GM19023 (cell line): ENCODE results near the gene SPDYC.

Experiments
- ATAC-seq: cut with Tn5 transposase; IDR thresholded peaks from one replicate; pipeline ENCODE4 v1.9.1; 2021; ENCODE audit warnings: mild to moderate bottlenecking, moderate library complexity; ENCODE audit not compliant: unreplicated experiment

SPDYC gene, protein sequence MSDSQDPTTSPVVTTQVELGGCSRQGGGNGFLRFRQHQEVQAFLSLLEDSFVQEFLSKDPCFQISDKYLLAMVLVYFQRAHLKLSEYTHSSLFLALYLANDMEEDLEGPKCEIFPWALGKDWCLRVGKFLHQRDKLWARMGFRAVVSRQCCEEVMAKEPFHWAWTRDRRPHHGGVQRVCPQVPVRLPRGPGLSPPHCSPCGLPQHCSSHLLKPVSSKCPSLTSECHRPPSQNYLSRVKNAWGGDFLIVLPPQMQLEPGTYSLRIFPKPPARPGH

GRCh38 chr11:65170058-65170534 is at the start of gene SPDYC:
TSS of gene SPDYC (plus strand) at chr11:65170233. CDS start at chr11:65171358, 1,125 bp downstream.
- ATAC-seq = no peak

DNA sequence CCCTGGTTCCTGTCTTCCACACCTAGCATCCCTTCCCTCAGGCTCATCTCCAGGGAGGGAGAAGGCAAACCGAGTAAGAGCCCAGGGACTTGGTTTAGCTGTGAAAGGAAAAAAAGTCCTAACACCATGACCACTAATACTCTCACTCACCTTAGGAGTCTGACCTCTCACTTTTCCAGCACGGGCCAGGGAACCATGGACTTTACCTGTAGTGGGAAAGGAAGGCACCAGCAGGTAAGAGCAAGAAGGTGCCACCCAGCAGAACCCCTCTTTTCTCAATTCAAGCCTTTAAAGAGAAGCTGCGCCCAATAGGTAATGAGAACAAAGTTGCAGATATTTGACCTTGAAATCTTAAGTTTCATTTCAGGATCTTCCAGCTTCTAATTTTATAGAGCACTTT is 49.2 kb upstream of the SPDYC start:
- no peak for ATAC-seq

- no peak for ATAC-seq
Measured at GRCh38 chr11:65121447-65121864, 48.6 kb upstream of the SPDYC start.

DNA sequence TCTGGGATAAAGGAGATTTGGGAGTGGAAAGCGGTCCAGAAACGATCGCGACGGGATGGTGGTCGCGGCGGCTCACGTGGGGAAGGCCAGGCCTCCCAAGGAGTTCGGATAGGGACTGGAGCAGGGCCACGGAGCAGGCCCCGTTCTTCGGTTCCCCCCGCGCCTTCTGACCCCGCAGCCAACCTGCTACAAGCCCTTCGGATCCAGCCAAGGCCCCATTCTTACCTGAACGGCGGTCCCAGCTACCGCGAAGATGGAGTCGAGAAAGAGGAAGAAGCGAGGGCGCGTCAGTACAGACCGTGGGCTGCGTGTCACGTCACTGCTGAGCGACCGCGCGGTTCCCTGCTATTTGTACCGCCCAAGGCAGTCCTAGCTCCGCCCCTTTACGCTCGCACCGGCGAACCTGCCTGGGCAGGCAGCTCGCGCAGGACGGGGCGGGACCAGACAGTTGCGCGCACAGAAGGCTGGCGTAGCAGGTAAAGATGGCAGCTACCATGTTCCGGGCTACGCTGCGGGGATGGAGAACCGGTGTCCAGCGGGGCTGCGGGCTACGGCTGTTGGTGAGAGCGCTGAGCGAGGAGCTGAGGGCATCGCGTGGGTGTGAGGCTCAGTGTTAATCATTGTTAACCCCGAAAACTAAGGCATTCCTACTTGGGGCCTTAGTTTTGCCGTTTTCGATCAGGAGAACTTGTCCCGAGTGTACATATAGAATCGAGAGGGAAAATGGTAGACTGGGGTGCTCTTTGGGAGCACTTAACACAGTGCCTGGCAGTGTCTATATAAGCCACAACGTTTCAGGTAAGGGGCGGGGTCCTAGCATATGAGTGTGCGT is 48.0 kb upstream of the SPDYC start, which contains the start of the genes FAU and MRPL49:
FAU (minus strand) TSS at position 270 of the 832 bp plus-strand sequence. CDS start 321 bp downstream, outside the sequence.
MRPL49 (plus strand) TSS at position 457 of the 832 bp plus-strand sequence; CDS start at position 483, 26 bp downstream.
- ATAC-seq = peak; percentile 62

- no peak for ATAC-seq
Measured at GRCh38 chr11:65124480-65125196, 45.4 kb upstream of the SPDYC start.

GRCh38 chr11:65125197-65126056 is 44.6 kb upstream of the SPDYC start:
- ATAC-seq = no peak

- no peak for ATAC-seq
Measured at GRCh38 chr11:65126624-65127274, 43.3 kb upstream of the SPDYC start.

- ATAC-seq = no peak
Measured at GRCh38 chr11:65127473-65128181, 42.4 kb upstream of the SPDYC start.

- ATAC-seq = no peak
Measured at GRCh38 chr11:65128182-65129145, 41.6 kb upstream of the SPDYC start.

DNA sequence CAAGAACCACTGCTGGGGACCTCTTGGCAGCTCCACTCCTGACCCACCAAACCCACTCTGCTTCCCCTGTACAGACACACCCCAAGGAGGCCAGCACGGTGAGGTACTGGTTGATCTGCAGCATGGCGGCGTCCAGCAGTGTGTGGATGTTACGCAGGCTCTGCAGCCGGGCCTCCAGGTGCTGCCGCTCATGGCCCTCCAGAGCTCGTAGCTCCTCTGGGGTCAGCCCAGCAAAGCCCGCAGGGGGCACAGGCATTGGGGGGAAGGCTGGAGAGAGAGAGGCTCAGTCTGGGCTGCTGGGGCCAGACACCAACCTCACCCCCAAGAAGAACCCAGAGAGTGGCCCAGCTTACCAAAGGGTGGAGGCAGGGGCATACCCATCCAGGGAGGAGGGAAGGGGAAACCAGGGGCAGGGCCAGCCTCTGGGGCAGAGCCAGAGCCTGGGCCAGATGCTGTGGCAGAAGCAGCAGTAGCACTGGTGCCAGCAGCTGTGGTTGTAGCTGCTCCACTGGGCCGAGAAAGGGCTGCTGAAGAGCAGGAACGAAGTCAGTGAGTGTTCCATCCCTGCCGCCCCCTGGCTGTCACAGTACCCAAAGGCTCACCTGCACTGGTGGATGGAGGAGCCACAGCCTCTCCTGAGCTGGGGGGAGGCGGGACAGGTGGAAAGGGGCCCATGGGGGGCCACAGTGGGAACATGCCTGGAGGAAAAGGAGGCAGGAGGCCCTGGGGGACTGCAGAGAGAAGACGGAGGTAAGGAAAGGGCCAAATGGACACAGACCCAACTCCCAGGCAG is 40.2 kb upstream of the SPDYC start:
- ATAC-seq = no peak

GRCh38 chr11:65130631-65131416 is 39.2 kb upstream of the SPDYC start:
- ATAC-seq = no peak

GRCh38 chr11:65131417-65131776 is 38.6 kb upstream of the SPDYC start:
- ATAC-seq = no peak

- ATAC-seq = no peak
Measured at GRCh38 chr11:65131895-65132237, 38.2 kb upstream of the SPDYC start.

- ATAC-seq = peak; percentile 36
Measured at GRCh38 chr11:65132238-65132987, 37.6 kb upstream of the SPDYC start.

DNA sequence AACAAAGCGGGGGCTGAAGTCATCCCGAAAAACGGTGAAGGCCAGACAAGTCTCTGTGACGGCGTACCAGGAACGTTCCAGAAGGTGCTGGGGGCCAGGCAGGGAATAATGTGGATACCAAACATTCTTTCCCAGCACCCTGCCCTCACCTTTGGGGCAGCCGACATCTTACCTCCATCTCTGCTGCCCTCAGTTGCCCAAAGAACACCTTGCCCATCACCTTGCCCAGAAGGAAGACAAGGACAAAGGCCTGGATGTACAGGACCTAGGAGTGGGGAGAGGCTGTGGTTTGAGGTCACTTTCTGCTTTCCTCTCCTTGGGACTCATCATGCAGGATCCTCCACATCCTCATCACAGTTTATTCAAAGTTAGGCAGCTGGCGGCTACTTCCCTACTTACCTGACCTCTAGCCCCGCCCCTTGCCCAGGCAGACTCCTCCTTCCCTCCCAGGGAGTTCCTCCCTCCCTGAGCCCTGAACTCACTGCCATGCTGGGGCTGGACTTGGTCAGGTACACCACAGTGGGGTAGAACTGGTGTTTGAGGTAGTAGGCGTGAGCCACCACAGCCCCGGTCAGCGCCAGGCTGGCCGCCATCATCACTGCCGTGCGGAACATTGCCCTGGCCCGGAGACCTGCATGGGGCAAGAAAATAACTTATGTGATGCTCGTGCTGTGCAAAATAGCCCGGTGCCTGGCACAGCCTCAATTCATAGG is 36.9 kb upstream of the SPDYC start:
- ATAC-seq = no peak
